ENCODE measurements around the gene WNT7B.

DNA sequence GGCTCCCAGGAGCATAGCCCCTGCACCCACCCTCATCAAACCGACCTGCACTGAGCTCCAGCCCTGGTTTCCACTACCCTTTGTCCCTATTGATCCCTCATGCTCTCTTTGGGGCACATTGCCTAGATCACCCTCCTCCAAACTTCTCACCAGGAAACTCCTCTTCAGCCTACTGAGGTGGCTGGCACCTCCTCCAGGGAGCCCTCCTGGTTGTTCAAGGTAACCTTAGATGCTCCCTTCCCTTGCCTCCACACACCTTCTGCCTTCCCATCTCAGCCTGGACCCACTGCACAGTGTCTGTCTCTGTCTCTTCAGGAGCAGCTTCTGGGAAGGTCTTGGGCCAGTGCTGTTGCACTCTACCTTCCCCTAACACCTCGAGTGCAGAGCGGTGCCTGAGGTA, 15.8 kb upstream of the WNT7B start:
- TF ChIP-seq, protein P1, sequence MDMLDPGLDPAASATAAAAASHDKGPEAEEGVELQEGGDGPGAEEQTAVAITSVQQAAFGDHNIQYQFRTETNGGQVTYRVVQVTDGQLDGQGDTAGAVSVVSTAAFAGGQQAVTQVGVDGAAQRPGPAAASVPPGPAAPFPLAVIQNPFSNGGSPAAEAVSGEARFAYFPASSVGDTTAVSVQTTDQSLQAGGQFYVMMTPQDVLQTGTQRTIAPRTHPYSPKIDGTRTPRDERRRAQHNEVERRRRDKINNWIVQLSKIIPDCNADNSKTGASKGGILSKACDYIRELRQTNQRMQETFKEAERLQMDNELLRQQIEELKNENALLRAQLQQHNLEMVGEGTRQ (IDR thresholded peaks at IDR 0.05; ENCODE audit: borderline replicate concordance, low read depth, low read length), result no peak
- TF ChIP-seq, protein P2, sequence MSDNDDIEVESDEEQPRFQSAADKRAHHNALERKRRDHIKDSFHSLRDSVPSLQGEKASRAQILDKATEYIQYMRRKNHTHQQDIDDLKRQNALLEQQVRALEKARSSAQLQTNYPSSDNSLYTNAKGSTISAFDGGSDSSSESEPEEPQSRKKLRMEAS (IDR thresholded peaks at IDR 0.05; ENCODE audit: low read depth), result no peak
- TF ChIP-seq, protein P3, sequence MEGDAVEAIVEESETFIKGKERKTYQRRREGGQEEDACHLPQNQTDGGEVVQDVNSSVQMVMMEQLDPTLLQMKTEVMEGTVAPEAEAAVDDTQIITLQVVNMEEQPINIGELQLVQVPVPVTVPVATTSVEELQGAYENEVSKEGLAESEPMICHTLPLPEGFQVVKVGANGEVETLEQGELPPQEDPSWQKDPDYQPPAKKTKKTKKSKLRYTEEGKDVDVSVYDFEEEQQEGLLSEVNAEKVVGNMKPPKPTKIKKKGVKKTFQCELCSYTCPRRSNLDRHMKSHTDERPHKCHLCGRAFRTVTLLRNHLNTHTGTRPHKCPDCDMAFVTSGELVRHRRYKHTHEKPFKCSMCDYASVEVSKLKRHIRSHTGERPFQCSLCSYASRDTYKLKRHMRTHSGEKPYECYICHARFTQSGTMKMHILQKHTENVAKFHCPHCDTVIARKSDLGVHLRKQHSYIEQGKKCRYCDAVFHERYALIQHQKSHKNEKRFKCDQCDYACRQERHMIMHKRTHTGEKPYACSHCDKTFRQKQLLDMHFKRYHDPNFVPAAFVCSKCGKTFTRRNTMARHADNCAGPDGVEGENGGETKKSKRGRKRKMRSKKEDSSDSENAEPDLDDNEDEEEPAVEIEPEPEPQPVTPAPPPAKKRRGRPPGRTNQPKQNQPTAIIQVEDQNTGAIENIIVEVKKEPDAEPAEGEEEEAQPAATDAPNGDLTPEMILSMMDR (IDR thresholded peaks at IDR 0.05), result no peak
- TF ChIP-seq RFX5 (IDR thresholded peaks at IDR 0.05; ENCODE audit: low read length), result no peak
- no peak for TF ChIP-seq NRF1 (IDR thresholded peaks at IDR 0.05; ENCODE audit: low read depth, low read length)
- TF ChIP-seq SIN3A (IDR thresholded peaks at IDR 0.05; ENCODE audit: borderline replicate concordance, low read depth, low read length), result no peak
- TF ChIP-seq FOXJ3 (CRISPR knock-in tag; IDR thresholded peaks at IDR 0.05), result no peak
- no peak for TF ChIP-seq EZH2phosphoT487 (IDR thresholded peaks at IDR 0.05; ENCODE audit: borderline replicate concordance, low read depth)
- TF ChIP-seq TAF1 (IDR thresholded peaks at IDR 0.05; ENCODE audit: borderline replicate concordance, low read depth, low read length), result no peak
- TF ChIP-seq EP300 (IDR thresholded peaks at IDR 0.05; ENCODE audit: borderline replicate concordance in 1 of 2, low read depth in 1 of 2, low read length in 1 of 2), result no peak
- no peak for TF ChIP-seq RAD21 (IDR thresholded peaks at IDR 0.05; ENCODE audit: low read length)
- no peak for TF ChIP-seq SMC3 (IDR thresholded peaks at IDR 0.05; ENCODE audit: low read depth, low read length)
- TF ChIP-seq, protein P4, sequence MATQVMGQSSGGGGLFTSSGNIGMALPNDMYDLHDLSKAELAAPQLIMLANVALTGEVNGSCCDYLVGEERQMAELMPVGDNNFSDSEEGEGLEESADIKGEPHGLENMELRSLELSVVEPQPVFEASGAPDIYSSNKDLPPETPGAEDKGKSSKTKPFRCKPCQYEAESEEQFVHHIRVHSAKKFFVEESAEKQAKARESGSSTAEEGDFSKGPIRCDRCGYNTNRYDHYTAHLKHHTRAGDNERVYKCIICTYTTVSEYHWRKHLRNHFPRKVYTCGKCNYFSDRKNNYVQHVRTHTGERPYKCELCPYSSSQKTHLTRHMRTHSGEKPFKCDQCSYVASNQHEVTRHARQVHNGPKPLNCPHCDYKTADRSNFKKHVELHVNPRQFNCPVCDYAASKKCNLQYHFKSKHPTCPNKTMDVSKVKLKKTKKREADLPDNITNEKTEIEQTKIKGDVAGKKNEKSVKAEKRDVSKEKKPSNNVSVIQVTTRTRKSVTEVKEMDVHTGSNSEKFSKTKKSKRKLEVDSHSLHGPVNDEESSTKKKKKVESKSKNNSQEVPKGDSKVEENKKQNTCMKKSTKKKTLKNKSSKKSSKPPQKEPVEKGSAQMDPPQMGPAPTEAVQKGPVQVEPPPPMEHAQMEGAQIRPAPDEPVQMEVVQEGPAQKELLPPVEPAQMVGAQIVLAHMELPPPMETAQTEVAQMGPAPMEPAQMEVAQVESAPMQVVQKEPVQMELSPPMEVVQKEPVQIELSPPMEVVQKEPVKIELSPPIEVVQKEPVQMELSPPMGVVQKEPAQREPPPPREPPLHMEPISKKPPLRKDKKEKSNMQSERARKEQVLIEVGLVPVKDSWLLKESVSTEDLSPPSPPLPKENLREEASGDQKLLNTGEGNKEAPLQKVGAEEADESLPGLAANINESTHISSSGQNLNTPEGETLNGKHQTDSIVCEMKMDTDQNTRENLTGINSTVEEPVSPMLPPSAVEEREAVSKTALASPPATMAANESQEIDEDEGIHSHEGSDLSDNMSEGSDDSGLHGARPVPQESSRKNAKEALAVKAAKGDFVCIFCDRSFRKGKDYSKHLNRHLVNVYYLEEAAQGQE (IDR thresholded peaks at IDR 0.05; ENCODE audit: low read depth, low read length), result no peak
